ENCODE results near the gene WFS1.

DNA sequence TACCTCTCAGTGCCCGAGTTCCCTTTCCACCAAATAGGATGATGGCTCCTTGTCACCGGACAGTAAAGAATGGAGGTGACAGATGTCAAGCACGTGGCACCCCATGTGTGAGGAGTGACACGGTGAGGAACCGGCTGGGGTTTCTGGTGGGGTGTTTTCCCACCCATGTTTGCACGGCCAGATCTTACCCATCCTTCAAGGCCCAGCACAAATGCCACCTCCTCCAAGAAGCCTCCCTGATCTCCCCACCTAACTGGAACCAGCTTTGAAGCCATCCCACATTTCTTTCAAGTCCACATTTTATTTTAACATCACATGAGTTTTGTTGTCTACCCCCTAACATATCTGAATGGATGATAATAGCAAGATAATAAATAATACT, 63.0 kb downstream of the WFS1 start:
- TF ChIP-seq, protein P1, sequence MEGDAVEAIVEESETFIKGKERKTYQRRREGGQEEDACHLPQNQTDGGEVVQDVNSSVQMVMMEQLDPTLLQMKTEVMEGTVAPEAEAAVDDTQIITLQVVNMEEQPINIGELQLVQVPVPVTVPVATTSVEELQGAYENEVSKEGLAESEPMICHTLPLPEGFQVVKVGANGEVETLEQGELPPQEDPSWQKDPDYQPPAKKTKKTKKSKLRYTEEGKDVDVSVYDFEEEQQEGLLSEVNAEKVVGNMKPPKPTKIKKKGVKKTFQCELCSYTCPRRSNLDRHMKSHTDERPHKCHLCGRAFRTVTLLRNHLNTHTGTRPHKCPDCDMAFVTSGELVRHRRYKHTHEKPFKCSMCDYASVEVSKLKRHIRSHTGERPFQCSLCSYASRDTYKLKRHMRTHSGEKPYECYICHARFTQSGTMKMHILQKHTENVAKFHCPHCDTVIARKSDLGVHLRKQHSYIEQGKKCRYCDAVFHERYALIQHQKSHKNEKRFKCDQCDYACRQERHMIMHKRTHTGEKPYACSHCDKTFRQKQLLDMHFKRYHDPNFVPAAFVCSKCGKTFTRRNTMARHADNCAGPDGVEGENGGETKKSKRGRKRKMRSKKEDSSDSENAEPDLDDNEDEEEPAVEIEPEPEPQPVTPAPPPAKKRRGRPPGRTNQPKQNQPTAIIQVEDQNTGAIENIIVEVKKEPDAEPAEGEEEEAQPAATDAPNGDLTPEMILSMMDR (IDR thresholded peaks at IDR 0.05), result no peak
- no peak for TF ChIP-seq POLR2AphosphoS5 (IDR thresholded peaks at IDR 0.05; ENCODE audit: insufficient read depth in 1 of 2, low read depth in 1 of 2)
